CD14-positive monocyte (primary cell): ENCODE data around the gene MEI4. TPM values are rescaled to one million over a fixed set of nuclear protein-coding genes. Genes with fewer than 3 reads are reported as not detected.

Experiments used
- DNase-seq, 3 donors: peaks; one replicate each; pipeline ENCODE4 v3.0.0-alpha.2; 2011 to 2022
- H2AFZ ChIP-seq: 2 replicates; pipeline ENCODE4 v1.6.0; 2012; ENCODE audit warnings: mild to moderate bottlenecking, low read depth, low read length, inconsistent platforms; ENCODE audit not compliant: insufficient read depth, poor library complexity, severe bottlenecking
- H3K27ac ChIP-seq, 2 donors: 1 replicate in 1 of 2; 2 replicates in 1 of 2; pipeline ENCODE4 v1.5.1; 2012 to 2013; ENCODE audit warnings: low read length in 2 of 2, control low read depth in 1 of 2, inconsistent platforms in 1 of 2, low read depth in 1 of 2, mild to moderate bottlenecking in 1 of 2
- H3K27me3 ChIP-seq, 2 donors: one replicate each; pipeline versions ENCODE4 v1.6.0 to v1.6.1; 2011 to 2013; ENCODE audit warnings: low read length in 2 of 2; ENCODE audit not compliant: control insufficient read depth in 2 of 2, insufficient read depth in 2 of 2
- H3K36me3 ChIP-seq, 2 donors: replicated peaks in 1 of 2; 1 replicate in 1 of 2; 2 replicates in 1 of 2; pipeline versions ENCODE4 v1.5.1 to v1.6.1; 2012 to 2013; ENCODE audit warnings: low read length in 2 of 2, control low read depth in 1 of 2, inconsistent platforms in 1 of 2, mild to moderate bottlenecking in 1 of 2; ENCODE audit not compliant: insufficient read depth in 2 of 2, control insufficient read depth in 1 of 2
- H3K4me1 ChIP-seq, 2 donors: 1 replicate in 1 of 2; 2 replicates in 1 of 2; pipeline versions ENCODE4 v1.5.1 to v1.6.1; 2012 to 2013; ENCODE audit warnings: low read length in 2 of 2, control low read depth in 1 of 2, inconsistent platforms in 1 of 2, mild to moderate bottlenecking in 1 of 2, moderate library complexity in 1 of 2; ENCODE audit not compliant: insufficient read depth in 2 of 2, control insufficient read depth in 1 of 2
- H3K4me2 ChIP-seq: replicated peaks from 2 replicates; pipeline ENCODE3; 2012; ENCODE audit warnings: low read length, moderate library complexity, mild to moderate bottlenecking; ENCODE audit not compliant: poor library complexity, severe bottlenecking; ENCODE audit errors: extremely low read depth
- H3K4me3 ChIP-seq, 3 experiments: fragments of 200-600 bp in 1 of 3; sonication (generic) in 1 of 3; replicated peaks in 1 of 3; 1 replicate in 2 of 3; 2 replicates in 1 of 3; pipeline ENCODE4 v1.5.1; 2011 to 2013; ENCODE audit warnings: low read length in 3 of 3, mild to moderate bottlenecking in 3 of 3, control low read depth in 2 of 3, low read depth in 2 of 3, inconsistent platforms in 1 of 3, moderate library complexity in 1 of 3
- H3K79me2 ChIP-seq: 2 replicates; pipeline ENCODE4 v1.6.0; 2012; ENCODE audit warnings: mild to moderate bottlenecking, control low read depth, inconsistent platforms, low read length, moderate library complexity; ENCODE audit not compliant: insufficient read depth
- H3K9ac ChIP-seq: 2 replicates; pipeline ENCODE4 v1.6.0; 2017; ENCODE audit warnings: low read length, mild to moderate bottlenecking; ENCODE audit not compliant: insufficient read depth, poor library complexity, severe bottlenecking
- H3K9me3 ChIP-seq, 2 donors: replicated peaks in 1 of 2; 1 replicate in 1 of 2; 2 replicates in 1 of 2; pipeline versions ENCODE4 v1.5.1 to v1.6.1; 2012 to 2013; ENCODE audit warnings: low read length in 2 of 2, control low read depth in 1 of 2; ENCODE audit not compliant: control insufficient read depth in 1 of 2, insufficient read depth in 1 of 2
- H4K20me1 ChIP-seq: 2 replicates; pipeline ENCODE4 v1.6.0; 2012; ENCODE audit warnings: mild to moderate bottlenecking, low read length, control low read depth, moderate library complexity; ENCODE audit not compliant: insufficient read depth
- H3K27ac Mint-ChIP-seq, 7 donors: one replicate each; pipeline ENCODE4 v1.8.0; 2020; ENCODE audit warnings: mild to moderate bottlenecking in 7 of 7, mixed read lengths in 7 of 7, moderate library complexity in 6 of 7, inconsistent platforms in 2 of 7
- H3K27me3 Mint-ChIP-seq, 3 donors: one replicate each; pipeline ENCODE4 v1.8.0; 2021 to 2022; ENCODE audit warnings: low read depth in 3 of 3, mild to moderate bottlenecking in 3 of 3, mixed read lengths in 3 of 3, moderate library complexity in 3 of 3, inconsistent platforms in 1 of 3
- H3K36me3 Mint-ChIP-seq, 2 donors: one replicate each; pipeline ENCODE4 v1.8.0; 2020; ENCODE audit warnings: mixed read lengths in 2 of 2, inconsistent platforms in 1 of 2, mild to moderate bottlenecking in 1 of 2
- H3K4me1 Mint-ChIP-seq: one replicate; pipeline ENCODE4 v1.8.0; 2020; ENCODE audit warnings: mild to moderate bottlenecking, mixed read lengths
- H3K4me3 Mint-ChIP-seq, 2 donors: one replicate each; pipeline ENCODE4 v1.8.0; 2020; ENCODE audit warnings: mild to moderate bottlenecking in 2 of 2, mixed read lengths in 2 of 2, moderate library complexity in 1 of 2
- H3K9me3 Mint-ChIP-seq, 7 donors: one replicate each; pipeline ENCODE4 v1.8.0; 2020 to 2022; ENCODE audit warnings: mixed read lengths in 7 of 7, mild to moderate bottlenecking in 6 of 7, moderate library complexity in 6 of 7, inconsistent platforms in 2 of 7
- WGBS: methylation state at CpG from one replicate; pipeline ENCODE4 v1.1.5; 2013; ENCODE audit warnings: missing lambda C conversion rate; ENCODE audit not compliant: insufficient coverage; 5-methylcytosine and 5-hydroxymethylcytosine counted together
- intact Hi-C, 2 donors: fragments of 100-400 bp; cut with micrococcal nuclease; formaldehyde crosslinking; loops; one replicate each; pipeline versions ENCODE4 v1.15.0 to v1.15.1; 2023
- polyA plus RNA-seq, 3 donors: library from polyadenylated mRNA; depleted of rRNA in 1 of 3; unstranded in 2 of 3; stranded (reverse) in 1 of 3; fragments of 300-500 nt in 2 of 3; fragments of >200 nt in 1 of 3; fragmentation: Illumina TruSeq in 2 of 3; gene quantifications; 1 replicate in 2 of 3; 2 replicates in 1 of 3; pipeline ENCODE4 v1.2.3, GENCODE V29; 2012 to 2021
- TF ChIP-seq, protein P1 (sequence below): fragments of 200-600 bp; IDR thresholded peaks from one replicate; pipeline ENCODE4 v1.8.0; 2022; ENCODE audit warnings: antibody characterized with exemption, mild to moderate bottlenecking

MEI4 gene
- polyA plus RNA-seq, 3 donors, result not detected

GRCh38 chr6:77879527-77879926, 226.7 kb downstream of the MEI4 start:
- H3K9me3 Mint-ChIP-seq, result peaks cover 0 to 3% (median 0%) of the 10 kb centered on the region in 7 donors

DNA sequence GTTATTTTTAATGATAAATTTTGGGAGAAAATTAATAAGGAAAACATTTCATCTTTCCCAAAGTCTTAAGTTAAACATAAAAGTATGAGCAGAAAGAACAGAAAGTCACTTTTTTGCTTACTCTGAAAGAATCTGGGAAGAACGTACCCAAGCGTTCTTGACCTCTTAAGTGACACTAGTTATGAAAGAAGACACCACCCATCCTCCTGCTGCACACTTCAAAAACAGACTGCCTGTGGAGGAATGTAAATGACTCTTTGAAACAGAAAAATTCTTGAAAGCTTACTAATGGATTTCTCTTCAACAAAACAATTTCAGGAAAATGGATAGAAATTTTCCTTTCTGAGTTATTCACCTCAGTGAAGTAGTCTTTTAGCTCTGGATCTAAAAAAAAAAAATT, 227.7 kb downstream of the MEI4 start:
- no peak overlapping the region for H3K4me2 ChIP-seq
- no peak overlapping the region for H3K9ac ChIP-seq
- peaks cover 0 to 2% (median 0%) of the 10 kb centered on the region in 3 donors for H3K27me3 Mint-ChIP-seq
- H3K9me3 Mint-ChIP-seq, result peaks cover 0 to 2% (median 0%) of the 10 kb centered on the region in 7 donors
- TF ChIP-seq, protein P1, sequence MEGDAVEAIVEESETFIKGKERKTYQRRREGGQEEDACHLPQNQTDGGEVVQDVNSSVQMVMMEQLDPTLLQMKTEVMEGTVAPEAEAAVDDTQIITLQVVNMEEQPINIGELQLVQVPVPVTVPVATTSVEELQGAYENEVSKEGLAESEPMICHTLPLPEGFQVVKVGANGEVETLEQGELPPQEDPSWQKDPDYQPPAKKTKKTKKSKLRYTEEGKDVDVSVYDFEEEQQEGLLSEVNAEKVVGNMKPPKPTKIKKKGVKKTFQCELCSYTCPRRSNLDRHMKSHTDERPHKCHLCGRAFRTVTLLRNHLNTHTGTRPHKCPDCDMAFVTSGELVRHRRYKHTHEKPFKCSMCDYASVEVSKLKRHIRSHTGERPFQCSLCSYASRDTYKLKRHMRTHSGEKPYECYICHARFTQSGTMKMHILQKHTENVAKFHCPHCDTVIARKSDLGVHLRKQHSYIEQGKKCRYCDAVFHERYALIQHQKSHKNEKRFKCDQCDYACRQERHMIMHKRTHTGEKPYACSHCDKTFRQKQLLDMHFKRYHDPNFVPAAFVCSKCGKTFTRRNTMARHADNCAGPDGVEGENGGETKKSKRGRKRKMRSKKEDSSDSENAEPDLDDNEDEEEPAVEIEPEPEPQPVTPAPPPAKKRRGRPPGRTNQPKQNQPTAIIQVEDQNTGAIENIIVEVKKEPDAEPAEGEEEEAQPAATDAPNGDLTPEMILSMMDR, result no peak
- H3K4me1 ChIP-seq, result no peaks in the 10 kb centered on the region
- no peak overlapping the region for H3K4me3 Mint-ChIP-seq
- H3K9me3 ChIP-seq, result peaks cover 0 to 4% of the 10 kb centered on the region in 2 donors
- no peaks in the 10 kb centered on the region for H3K36me3 ChIP-seq
- H2AFZ ChIP-seq, result no peak overlapping the region
- H3K36me3 Mint-ChIP-seq, result no peaks in the 10 kb centered on the region
- H3K4me1 Mint-ChIP-seq, result no peaks in the 10 kb centered on the region
- no peak for DNase-seq
- H3K27ac ChIP-seq, result no peak overlapping the region
- no peaks in the 10 kb centered on the region for H3K27me3 ChIP-seq
- no CpG with 5 or more reads among the region's 2 CpGs for WGBS
- intact Hi-C loops, result no loop called here
- H3K4me3 ChIP-seq, result no peak overlapping the region
- no peaks in the 10 kb centered on the region for H3K79me2 ChIP-seq
- no peaks in the 10 kb centered on the region for H4K20me1 ChIP-seq
- H3K27ac Mint-ChIP-seq, result no peak overlapping the region

More at GRCh38 chr6:77879527-77879926, 226.7 kb downstream of the MEI4 start:
- DNase-seq, result no peak
- Histone ChIP-seq H4K20me1 (no peaks in the 10 kb centered on the region), H3K9ac (no peak overlapping the region), H3K27me3 (no peaks in the 10 kb centered on the region), H3K4me1 (no peaks in the 10 kb centered on the region), H3K9me3 (no peaks in the 10 kb centered on the region), H3K27ac (no peak overlapping the region), H3K79me2 (no peaks in the 10 kb centered on the region), H2AFZ (no peak overlapping the region), H3K36me3 (no peaks in the 10 kb centered on the region), H3K4me3 (no peak overlapping the region), H3K4me2 (no peak overlapping the region)
- WGBS, result no CpG with 5 or more reads among the region's 2 CpGs
- Mint-ChIP-seq H3K36me3 (no peaks in the 10 kb centered on the region), H3K4me1 (no peaks in the 10 kb centered on the region), H3K27ac (no peak overlapping the region), H3K4me3 (no peak overlapping the region), H3K27me3 (no peaks in the 10 kb centered on the region)
- intact Hi-C loops, result no loop called here
- TF ChIP-seq, protein P1, result no peak
